H9 (cell line): ENCODE results near the gene DUSP21. TPM values are rescaled to one million over a fixed set of nuclear protein-coding genes. Genes with fewer than 3 reads are reported as not detected.

Experiments used
- DNase-seq: peaks from one replicate; pipeline ENCODE4 v3.0.0-alpha.2; 2017
- H2AFZ ChIP-seq: one replicate; pipeline ENCODE4 v1.6.1; 2013; ENCODE audit warnings: mild to moderate bottlenecking, low read length, control low read depth, moderate library complexity
- H2AK5ac ChIP-seq: 2 replicates; pipeline ENCODE4 v1.6.1; 2013; ENCODE audit warnings: low read length, control low read depth, mixed read lengths; ENCODE audit not compliant: insufficient read length
- H2BK120ac ChIP-seq: one replicate; pipeline ENCODE4 v1.6.1; 2013; ENCODE audit warnings: low read depth, mild to moderate bottlenecking, low read length, control low read depth, inconsistent platforms; ENCODE audit not compliant: poor library complexity, severe bottlenecking
- H2BK12ac ChIP-seq: 2 replicates; pipeline ENCODE4 v1.6.1; 2013; ENCODE audit warnings: low read length, control low read depth, mixed read lengths, low read depth; ENCODE audit not compliant: insufficient read length
- H2BK15ac ChIP-seq: 2 replicates; pipeline ENCODE4 v1.6.1; 2013; ENCODE audit warnings: low read depth, low read length, control low read depth
- H2BK20ac ChIP-seq: one replicate; pipeline ENCODE4 v1.6.1; 2013; ENCODE audit warnings: low read depth, mild to moderate bottlenecking, low read length, control low read depth, inconsistent platforms; ENCODE audit not compliant: poor library complexity, severe bottlenecking
- H2BK5ac ChIP-seq: 2 replicates; pipeline ENCODE4 v1.6.1; 2013; ENCODE audit warnings: low read length, control low read depth, mixed read lengths; ENCODE audit not compliant: insufficient read length
- H3K14ac ChIP-seq: 2 replicates; pipeline ENCODE4 v1.6.1; 2013; ENCODE audit warnings: low read length, control low read depth; ENCODE audit not compliant: insufficient read depth
- H3K18ac ChIP-seq: 2 replicates; pipeline ENCODE4 v1.6.1; 2013; ENCODE audit warnings: low read depth, mild to moderate bottlenecking, mixed read lengths, low read length, control low read depth; ENCODE audit not compliant: insufficient read length
- H3K23ac ChIP-seq: 2 replicates; pipeline ENCODE4 v1.6.1; 2013; ENCODE audit warnings: low read length, control low read depth, mixed read lengths, low read depth; ENCODE audit not compliant: insufficient read length
- H3K23me2 ChIP-seq: 2 replicates; pipeline ENCODE4 v1.6.1; 2013; ENCODE audit warnings: low read depth, mild to moderate bottlenecking, mixed read lengths, low read length, control low read depth; ENCODE audit not compliant: insufficient read length, poor library complexity, severe bottlenecking
- H3K27ac ChIP-seq: 2 replicates; pipeline ENCODE4 v1.5.1; 2013; ENCODE audit warnings: low read length, control low read depth, mixed read lengths, low read depth; ENCODE audit not compliant: insufficient read length
- H3K27me3 ChIP-seq: 2 replicates; pipeline ENCODE4 v1.6.1; 2013; ENCODE audit warnings: low read length, control low read depth, inconsistent platforms; ENCODE audit not compliant: insufficient read depth
- H3K4ac ChIP-seq: 2 replicates; pipeline ENCODE4 v1.6.1; 2013; ENCODE audit warnings: low read depth, mild to moderate bottlenecking, control low read depth, inconsistent platforms, low read length, moderate library complexity
- H3K4me1 ChIP-seq: 2 replicates; pipeline ENCODE4 v1.6.1; 2013; ENCODE audit warnings: low read length, control low read depth, inconsistent platforms; ENCODE audit not compliant: insufficient read depth
- H3K4me2 ChIP-seq: 2 replicates; pipeline ENCODE4 v1.6.1; 2013; ENCODE audit warnings: low read length, control low read depth, mixed read lengths; ENCODE audit not compliant: insufficient read length, insufficient read depth
- H3K56ac ChIP-seq: 2 replicates; pipeline ENCODE4 v1.6.1; 2013; ENCODE audit warnings: low read depth, mild to moderate bottlenecking, mixed read lengths, low read length, control low read depth; ENCODE audit not compliant: insufficient read length
- H3K79me1 ChIP-seq: 2 replicates; pipeline ENCODE4 v1.6.1; 2013; ENCODE audit warnings: low read depth, mild to moderate bottlenecking, moderate library complexity, low read length, control low read depth, inconsistent platforms; ENCODE audit not compliant: insufficient read depth, poor library complexity, severe bottlenecking
- H3K79me2 ChIP-seq: 2 replicates; pipeline ENCODE4 v1.6.1; 2013; ENCODE audit warnings: low read length, control low read depth, inconsistent platforms; ENCODE audit not compliant: insufficient read depth
- H3K9ac ChIP-seq: 2 replicates; pipeline ENCODE4 v1.6.1; 2013; ENCODE audit warnings: low read length, control low read depth, mixed read lengths; ENCODE audit not compliant: insufficient read length; ENCODE audit errors: extremely low read depth
- H3K9me3 ChIP-seq: one replicate; pipeline ENCODE4 v1.6.1; 2013; ENCODE audit warnings: low read depth, low read length, inconsistent platforms; ENCODE audit not compliant: control insufficient read depth
- H3T11ph ChIP-seq: one replicate; pipeline ENCODE4 v1.6.1; 2013; ENCODE audit warnings: mild to moderate bottlenecking, low read length, control low read depth, inconsistent platforms
- H4K20me1 ChIP-seq: one replicate; pipeline ENCODE4 v1.6.1; 2013; ENCODE audit not compliant: control insufficient read depth, insufficient read length, insufficient read depth
- H4K5ac ChIP-seq: 2 replicates; pipeline ENCODE4 v1.6.1; 2013; ENCODE audit warnings: low read depth, mild to moderate bottlenecking, mixed read lengths, low read length, control low read depth; ENCODE audit not compliant: insufficient read length
- H4K8ac ChIP-seq: replicated peaks from 2 replicates; pipeline ENCODE4 v1.6.1; 2013; ENCODE audit warnings: low read length, control low read depth, mixed read lengths, low read depth; ENCODE audit not compliant: insufficient read length
- H4K91ac ChIP-seq: 2 replicates; pipeline ENCODE4 v1.6.1; 2013; ENCODE audit warnings: low read depth, mild to moderate bottlenecking, moderate library complexity, mixed read lengths, low read length, control low read depth; ENCODE audit not compliant: insufficient read length
- H3K27ac Mint-ChIP-seq, 3 experiments: 2 replicates in 2 of 3; 3 replicates in 1 of 3; pipeline ENCODE4 v1.8.0; 2020 to 2021; ENCODE audit warnings: mixed read lengths in 3 of 3, mild to moderate bottlenecking in 1 of 3, moderate library complexity in 1 of 3
- H3K27me3 Mint-ChIP-seq: 2 replicates; pipeline ENCODE4 v1.8.0; 2021; ENCODE audit warnings: low read depth, mild to moderate bottlenecking, moderate library complexity, mixed read lengths
- H3K36me3 Mint-ChIP-seq, 3 experiments: 2 replicates in 2 of 3; 3 replicates in 1 of 3; pipeline ENCODE4 v1.8.0; 2020 to 2021; ENCODE audit warnings: low read depth in 3 of 3, mixed read lengths in 3 of 3; ENCODE audit not compliant: insufficient read depth in 1 of 3
- H3K4me1 Mint-ChIP-seq, 2 experiments: 2 replicates each; pipeline ENCODE4 v1.8.0; 2020; ENCODE audit warnings: mixed read lengths in 2 of 2
- H3K4me3 Mint-ChIP-seq, 2 experiments: 2 replicates in 1 of 2; 3 replicates in 1 of 2; pipeline ENCODE4 v1.8.0; 2020 to 2021; ENCODE audit warnings: mild to moderate bottlenecking in 2 of 2, mixed read lengths in 2 of 2, moderate library complexity in 1 of 2
- H3K9me3 Mint-ChIP-seq, 2 experiments: 2 replicates in 1 of 2; 3 replicates in 1 of 2; pipeline ENCODE4 v1.8.0; 2020; ENCODE audit warnings: mild to moderate bottlenecking in 2 of 2, mixed read lengths in 2 of 2, moderate library complexity in 1 of 2
- WGBS: extraction: QIAGEN DNeasy Blood & Tissue Kit; methylation state at CpG from one replicate; pipeline ENCODE4 v1.1.7; 2013; ENCODE audit warnings: missing lambda C conversion rate, low lambda C conversion rate, mixed read lengths; ENCODE audit not compliant: insufficient read length; ENCODE audit errors: extremely low coverage; 5-methylcytosine and 5-hydroxymethylcytosine counted together
- total RNA-seq: library from RNA; stranded (reverse); gene quantifications from 2 replicates; pipeline ENCODE4 v1.2.1, GENCODE V29; 2021
- TF ChIP-seq, protein P1 (sequence below): fragments of 200-600 bp; sonication (generic); conservative IDR thresholded peaks from 3 replicates; pipeline ENCODE4 v1.8.0; 2021; ENCODE audit warnings: antibody characterized with exemption, mild to moderate bottlenecking

DUSP21 gene
- total RNA-seq, 1 experiment from 2014 or later: not detected

DNA sequence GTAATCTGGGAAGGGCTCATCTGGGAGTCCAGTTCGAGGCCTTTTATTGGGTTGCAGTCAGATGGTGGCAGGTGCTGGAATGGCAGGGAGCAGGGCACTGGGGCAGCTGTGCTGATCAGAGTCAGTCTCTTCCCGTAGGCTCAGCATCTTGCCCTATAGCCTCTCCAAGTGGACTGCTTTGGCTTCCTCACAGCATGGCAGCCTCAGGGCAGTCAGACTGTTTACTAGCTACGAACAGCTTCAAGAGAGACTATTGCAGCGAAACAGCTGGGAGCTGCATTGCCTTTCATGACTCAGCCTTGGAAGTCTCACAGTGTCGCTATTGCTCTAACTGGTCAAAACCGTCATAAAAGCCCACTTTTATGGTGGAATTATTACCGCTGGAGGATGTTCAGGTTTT lies 26.8 kb upstream of the DUSP21 start:
- Histone ChIP-seq H3K79me1 (no peaks in the 10 kb centered on the region), H3K14ac (no peak overlapping the region), H3K27me3 (no peaks in the 10 kb centered on the region), H3K56ac (no peak overlapping the region), H3K23ac (no peak overlapping the region), H3K4ac (no peak overlapping the region), H3K9me3 (peaks cover 7% of the 10 kb centered on the region), H3K4me2 (no peak overlapping the region), H4K5ac (no peak overlapping the region), H3K18ac (no peak overlapping the region), H2AK5ac (no peak overlapping the region), H4K20me1 (no peaks in the 10 kb centered on the region), H2BK120ac (no peak overlapping the region), H4K91ac (no peak overlapping the region), H2AFZ (no peak overlapping the region), H3K4me1 (no peaks in the 10 kb centered on the region), H3K23me2 (no peaks in the 10 kb centered on the region), H4K8ac (no peak overlapping the region), H2BK15ac (no peak overlapping the region), H2BK12ac (no peak overlapping the region), H3K9ac (no peak overlapping the region), H2BK20ac (no peak overlapping the region), H3K79me2 (no peaks in the 10 kb centered on the region), H3T11ph (no peak overlapping the region), H2BK5ac (no peak overlapping the region), H3K27ac (no peak overlapping the region)
- no CpG with 5 or more reads among the region's 7 CpGs for WGBS
- Mint-ChIP-seq H3K4me3 (no peak overlapping the region), H3K27ac (no peak overlapping the region), H3K27me3 (no peaks in the 10 kb centered on the region), H3K36me3 (peaks cover 0 to 7% (median 3%) of the 10 kb centered on the region in 3 experiments; a peak in 2 of 7 replicates), H3K4me1 (no peaks in the 10 kb centered on the region), H3K9me3 (peaks cover 42 to 53% of the 10 kb centered on the region in 2 experiments)
- TF ChIP-seq, protein P1, sequence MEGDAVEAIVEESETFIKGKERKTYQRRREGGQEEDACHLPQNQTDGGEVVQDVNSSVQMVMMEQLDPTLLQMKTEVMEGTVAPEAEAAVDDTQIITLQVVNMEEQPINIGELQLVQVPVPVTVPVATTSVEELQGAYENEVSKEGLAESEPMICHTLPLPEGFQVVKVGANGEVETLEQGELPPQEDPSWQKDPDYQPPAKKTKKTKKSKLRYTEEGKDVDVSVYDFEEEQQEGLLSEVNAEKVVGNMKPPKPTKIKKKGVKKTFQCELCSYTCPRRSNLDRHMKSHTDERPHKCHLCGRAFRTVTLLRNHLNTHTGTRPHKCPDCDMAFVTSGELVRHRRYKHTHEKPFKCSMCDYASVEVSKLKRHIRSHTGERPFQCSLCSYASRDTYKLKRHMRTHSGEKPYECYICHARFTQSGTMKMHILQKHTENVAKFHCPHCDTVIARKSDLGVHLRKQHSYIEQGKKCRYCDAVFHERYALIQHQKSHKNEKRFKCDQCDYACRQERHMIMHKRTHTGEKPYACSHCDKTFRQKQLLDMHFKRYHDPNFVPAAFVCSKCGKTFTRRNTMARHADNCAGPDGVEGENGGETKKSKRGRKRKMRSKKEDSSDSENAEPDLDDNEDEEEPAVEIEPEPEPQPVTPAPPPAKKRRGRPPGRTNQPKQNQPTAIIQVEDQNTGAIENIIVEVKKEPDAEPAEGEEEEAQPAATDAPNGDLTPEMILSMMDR: no peak
- no peak for DNase-seq
